Measurements from ENCODE around the gene MUC5AC.

DNA sequence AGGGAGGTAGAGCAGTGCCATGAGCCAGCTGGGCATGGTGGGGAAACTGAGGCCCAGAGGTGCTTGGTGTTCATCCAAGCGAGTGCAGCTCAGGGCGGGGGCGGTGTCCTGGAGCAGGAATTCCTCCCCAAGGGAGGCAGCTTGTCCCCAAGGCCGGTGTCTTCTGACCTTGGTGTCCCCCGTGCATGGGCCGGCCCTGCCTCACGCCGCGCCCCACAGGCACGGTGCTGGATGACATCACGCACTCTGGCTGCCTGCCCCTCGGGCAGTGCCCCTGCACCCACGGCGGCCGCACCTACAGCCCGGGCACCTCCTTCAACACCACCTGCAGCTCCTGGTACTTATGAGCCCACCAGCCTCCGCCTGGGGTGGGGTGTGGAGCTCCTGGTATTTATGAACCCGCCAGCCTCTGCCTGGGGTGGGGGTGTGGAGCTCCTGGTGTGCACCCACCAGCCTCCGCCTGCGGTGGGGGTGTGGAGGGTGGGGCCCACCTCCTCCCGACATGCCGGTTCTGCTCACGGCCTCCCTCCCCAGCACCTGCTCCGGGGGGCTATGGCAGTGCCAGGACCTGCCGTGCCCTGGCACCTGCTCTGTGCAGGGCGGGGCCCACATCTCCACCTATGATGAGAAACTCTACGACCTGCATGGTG, 71.8 kb downstream of the MUC5AC start:
- TF ChIP-seq CTCF (IDR thresholded peaks at IDR 0.05 in 4 of 5, conservative IDR thresholded peaks at IDR 0.05 in 1 of 5) (no peak), POLR2A (IDR thresholded peaks at IDR 0.05) (no peak)

Measured in gastrocnemius medialis (tissue), 4 donors.